ENCODE data around the gene BUB3.

GRCh38 chr10:123129618-123130271 is 24.5 kb upstream of the BUB3 start:
- TF ChIP-seq CTCF (conservative IDR thresholded peaks at IDR 0.05): no peak
- no peak for TF ChIP-seq ZFX (IDR thresholded peaks at IDR 0.05)

All from C4-2B (cell line).